ENCODE measurements around the gene SLFN13.
"Not testable (repeated sequence)": the region's sequence is repeated elsewhere in the genome, so short reads cannot be mapped to it uniquely, and the experiment has no call there.

The SLFN13 gene

GRCh38 chr17:35432176-35433074 is 16.1 kb downstream of the SLFN13 start, which contains the start of gene SLFN12:
Gene SLFN12 (minus strand): TSS chr17:35432500. CDS start chr17:35423028, 9,472 bp downstream.
- peak in 4 of 5 experiments; percentile 15 to 86 (median 54) for DNase-seq

GRCh38 chr17:35429702-35430101 is 18.9 kb downstream of the SLFN13 start:
- DNase-seq, result no peak

DNA sequence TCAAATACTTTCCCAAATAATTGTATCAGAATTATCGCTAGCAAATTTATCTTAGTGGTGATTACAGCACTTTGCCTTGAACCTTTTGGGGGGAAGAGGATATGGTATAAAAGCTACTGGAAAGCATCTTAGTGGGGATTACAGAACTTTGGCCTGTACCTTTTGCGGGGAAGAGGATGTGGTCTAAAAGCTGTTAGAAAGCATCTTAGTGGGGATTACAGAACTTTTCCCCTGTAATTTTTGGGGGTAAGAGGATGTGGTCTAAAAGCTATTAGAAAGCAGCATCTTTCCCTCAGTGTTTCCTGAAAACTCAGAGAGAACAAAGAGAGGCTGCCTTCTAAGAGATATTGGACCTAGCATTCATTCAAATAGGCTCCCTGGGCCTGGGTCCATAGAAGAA is 20.3 kb downstream of the SLFN13 start:
- DNase-seq, result peak in 2 of 5 experiments; percentile 10 to 44

GRCh38 chr17:35423761-35424160 is 24.8 kb downstream of the SLFN13 start:
- no peak for DNase-seq

GRCh38 chr17:35421069-35421468 is 27.5 kb downstream of the SLFN13 start:
- not testable (repeated sequence) for DNase-seq

DNA sequence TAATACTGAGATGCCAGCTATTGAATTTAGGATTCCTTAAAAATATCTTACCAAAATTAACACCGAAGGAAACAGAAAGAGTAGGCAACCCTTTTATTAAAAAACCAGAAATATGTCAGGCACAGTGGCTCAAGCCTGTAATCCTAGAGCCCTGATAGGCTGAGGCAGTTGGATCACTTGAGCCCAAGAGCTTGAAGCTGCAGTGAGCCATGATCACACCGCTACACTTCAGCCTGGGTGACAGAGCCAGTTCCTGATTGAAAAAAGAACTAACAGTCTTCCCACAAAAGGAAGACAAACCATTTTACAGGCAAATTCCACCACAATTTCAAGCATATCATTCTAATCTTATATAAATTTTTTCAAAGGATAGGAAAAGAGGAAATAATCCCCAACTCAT is 31.9 kb downstream of the SLFN13 start:
- DNase-seq, result no peak

GRCh38 chr17:35414707-35415106 is 33.9 kb downstream of the SLFN13 start:
- DNase-seq, result not testable (repeated sequence)

GRCh38 chr17:35414247-35414646 is 34.3 kb downstream of the SLFN13 start:
- no peak for DNase-seq

- DNase-seq, result no peak
Measured at GRCh38 chr17:35407531-35407930, 41.0 kb downstream of the SLFN13 start.

DNA sequence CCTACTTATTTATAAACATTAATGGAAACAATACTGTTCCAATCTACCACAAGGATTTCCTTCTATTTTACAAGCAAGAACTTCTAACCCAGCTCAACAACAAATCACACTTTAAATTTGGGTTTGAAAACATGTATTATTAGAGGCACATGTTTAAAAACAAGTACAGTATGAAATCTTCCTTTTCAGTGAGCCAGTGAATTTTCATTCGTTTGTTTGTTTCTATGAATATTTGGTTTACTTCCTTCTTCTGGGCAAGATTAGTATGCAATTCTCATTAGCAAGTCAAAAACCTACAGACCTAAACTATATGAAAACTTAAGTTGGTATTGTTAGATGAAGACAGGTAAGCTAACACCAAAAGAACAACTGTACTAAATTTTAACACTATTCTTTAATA is 42.0 kb downstream of the SLFN13 start:
- no peak for DNase-seq

DNA sequence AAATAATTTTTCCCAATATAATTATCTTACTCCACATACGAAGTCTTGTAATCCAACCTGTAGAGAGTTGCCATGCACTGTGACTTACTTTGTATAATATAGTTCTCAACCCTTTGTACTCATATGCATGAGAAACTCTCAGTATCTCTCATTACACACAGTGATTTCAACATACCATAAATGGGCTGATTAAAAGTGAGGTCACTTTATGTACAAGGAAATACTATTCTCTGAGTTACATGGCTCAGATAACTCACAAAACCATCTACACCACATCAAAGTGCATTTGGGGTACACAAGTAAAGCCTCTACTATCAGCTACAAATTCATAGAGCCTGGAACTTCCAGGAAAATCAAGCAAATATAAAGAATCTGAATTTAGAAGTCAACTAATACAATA is 44.2 kb downstream of the SLFN13 start:
- peak in 1 of 5 experiments; percentile 11 for DNase-seq

DNA sequence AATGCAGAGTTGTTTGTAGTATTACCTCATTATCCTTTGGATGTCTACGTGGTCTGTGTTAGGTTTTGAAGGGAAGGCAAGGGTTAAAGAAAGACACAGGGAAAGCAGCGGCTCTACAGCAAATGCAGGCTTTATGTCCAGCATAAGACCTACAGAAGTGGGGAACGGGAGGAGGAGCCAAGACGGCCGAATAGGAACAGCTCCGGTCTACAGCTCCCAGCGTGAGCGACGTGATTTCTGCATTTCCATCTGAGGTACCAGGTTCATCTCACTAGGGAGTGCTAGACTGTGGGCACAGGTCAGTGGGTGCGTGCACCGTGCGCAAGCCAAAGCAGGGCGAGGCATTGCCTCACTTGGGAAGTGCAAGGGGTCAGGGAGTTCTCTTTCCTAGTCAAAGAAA is 54.8 kb downstream of the SLFN13 start:
- DNase-seq, result not testable (repeated sequence)

- DNase-seq, result no peak
Measured at GRCh38 chr17:35390663-35391062, 57.9 kb downstream of the SLFN13 start.

DNA sequence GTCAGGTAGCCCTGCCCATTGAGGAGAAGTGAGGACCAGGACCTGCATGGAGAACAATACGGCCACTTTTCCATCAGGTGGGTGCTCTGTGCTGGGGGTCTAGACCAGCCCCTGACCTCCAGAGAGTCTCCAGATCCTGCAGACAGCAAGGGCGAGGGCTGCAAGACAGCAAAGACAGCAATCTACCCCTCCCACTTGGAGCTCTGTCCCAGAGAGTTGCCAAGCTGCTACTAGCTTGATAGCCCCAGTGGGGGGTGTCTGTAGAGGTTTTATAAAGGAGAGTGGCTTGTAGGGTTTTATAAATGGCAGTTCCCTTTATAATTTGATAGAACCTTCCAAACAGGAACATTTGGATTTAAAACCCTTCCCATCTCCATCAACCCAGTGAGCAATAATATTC is 58.4 kb downstream of the SLFN13 start:
- DNase-seq, result no peak

DNA sequence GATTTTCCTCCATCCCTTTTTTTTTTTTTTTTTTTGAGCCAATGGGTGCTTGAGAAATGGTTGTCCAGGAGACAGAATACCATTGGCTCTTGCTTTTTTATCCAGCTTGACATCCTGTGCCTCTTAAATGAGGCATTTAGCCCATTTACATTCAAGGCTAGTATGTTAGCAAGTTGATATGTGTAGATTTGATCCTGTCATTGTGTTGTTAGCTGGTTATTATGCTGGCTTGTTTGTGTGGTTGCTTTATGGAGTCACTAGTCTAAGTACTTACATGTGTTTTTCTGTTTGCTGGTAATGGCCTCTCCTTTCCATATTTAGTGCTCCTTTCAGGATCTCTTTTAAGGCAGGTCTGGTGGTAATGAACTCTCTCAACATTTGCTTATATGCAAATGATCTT is 61.1 kb downstream of the SLFN13 start:
- DNase-seq, result no peak

Data from T-helper 2 cell (primary cell).